ENCODE results near the gene RAB11B.
"Not testable (repeated sequence)": the region's sequence is repeated elsewhere in the genome, so short reads cannot be mapped to it uniquely, and the experiment has no call there.

The RAB11B gene

GRCh38 chr19:8389891-8390616 is at the start of gene RAB11B:
RAB11B (plus strand) TSS chr19:8390360; CDS start chr19:8390417, 57 bp downstream.
- DNase-seq (ENCODE audit: low spot score) (peak; percentile 95), FAIRE-seq (peak; percentile 66)

- FAIRE-seq; DNase-seq (ENCODE audit: low spot score): not testable (repeated sequence)
Observed at GRCh38 chr19:8341504-8341903, 48.7 kb upstream of the RAB11B start.

GRCh38 chr19:8342316-8342683 is 47.9 kb upstream of the RAB11B start:
- no peak for FAIRE-seq
- no peak for DNase-seq (ENCODE audit: low spot score)

GRCh38 chr19:8342684-8343482 is 47.3 kb upstream of the RAB11B start, which contains the start of gene KANK3:
KANK3 (minus strand) TSS chr19:8343262; CDS start chr19:8337828, 5,434 bp downstream.
- FAIRE-seq (no peak), DNase-seq (ENCODE audit: low spot score) (peak; percentile 96)

GRCh38 chr19:8343483-8343844 is 46.7 kb upstream of the RAB11B start:
- DNase-seq (ENCODE audit: low spot score) (no peak), FAIRE-seq (no peak)

GRCh38 chr19:8349629-8350372 is 40.4 kb upstream of the RAB11B start:
- DNase-seq (ENCODE audit: low spot score); FAIRE-seq: not testable (repeated sequence)

- FAIRE-seq (no peak), DNase-seq (ENCODE audit: low spot score) (no peak)
Observed at GRCh38 chr19:8352134-8352827, 37.9 kb upstream of the RAB11B start.

GRCh38 chr19:8352845-8353244 is 37.3 kb upstream of the RAB11B start:
- not testable (repeated sequence) for DNase-seq (ENCODE audit: low spot score); FAIRE-seq

- no peak for FAIRE-seq
- peak; percentile 63 for DNase-seq (ENCODE audit: low spot score)
Observed at GRCh38 chr19:8355631-8356402, 34.3 kb upstream of the RAB11B start.

GRCh38 chr19:8357007-8357521 is 33.1 kb upstream of the RAB11B start:
- DNase-seq (ENCODE audit: low spot score) (no peak), FAIRE-seq (no peak)

- no peak for DNase-seq (ENCODE audit: low spot score)
- FAIRE-seq, result no peak
Observed at GRCh38 chr19:8358948-8359347, 31.2 kb upstream of the RAB11B start.

GRCh38 chr19:8360196-8360595 is 30.0 kb upstream of the RAB11B start:
- DNase-seq (ENCODE audit: low spot score) (no peak), FAIRE-seq (no peak)

- DNase-seq (ENCODE audit: low spot score) (peak; percentile 87), FAIRE-seq (peak; percentile 50)
Observed at GRCh38 chr19:8361921-8362793, 28.0 kb upstream of the RAB11B start.

GRCh38 chr19:8363803-8364771 is 26.1 kb upstream of the RAB11B start, which contains the start of gene ANGPTL4:
ANGPTL4 (plus strand) TSS chr19:8364155; CDS start chr19:8364322, 167 bp downstream.
- FAIRE-seq (no peak), DNase-seq (ENCODE audit: low spot score) (no peak)

- FAIRE-seq, result no peak
Observed at GRCh38 chr19:8366121-8366581, 24.0 kb upstream of the RAB11B start.

GRCh38 chr19:8366961-8367326 is 23.2 kb upstream of the RAB11B start:
- DNase-seq (ENCODE audit: low spot score) (no peak), FAIRE-seq (no peak)

More at GRCh38 chr19:8366121-8366581, 24.0 kb upstream of the RAB11B start:
- DNase-seq (ENCODE audit: low spot score), result no peak

GRCh38 chr19:8367327-8368001 is 22.7 kb upstream of the RAB11B start:
- FAIRE-seq (no peak), DNase-seq (ENCODE audit: low spot score) (peak; percentile 88)

Measured in urothelium cell line (cell line).